ENCODE results near the gene GIMAP5.

The GIMAP5 gene

DNA sequence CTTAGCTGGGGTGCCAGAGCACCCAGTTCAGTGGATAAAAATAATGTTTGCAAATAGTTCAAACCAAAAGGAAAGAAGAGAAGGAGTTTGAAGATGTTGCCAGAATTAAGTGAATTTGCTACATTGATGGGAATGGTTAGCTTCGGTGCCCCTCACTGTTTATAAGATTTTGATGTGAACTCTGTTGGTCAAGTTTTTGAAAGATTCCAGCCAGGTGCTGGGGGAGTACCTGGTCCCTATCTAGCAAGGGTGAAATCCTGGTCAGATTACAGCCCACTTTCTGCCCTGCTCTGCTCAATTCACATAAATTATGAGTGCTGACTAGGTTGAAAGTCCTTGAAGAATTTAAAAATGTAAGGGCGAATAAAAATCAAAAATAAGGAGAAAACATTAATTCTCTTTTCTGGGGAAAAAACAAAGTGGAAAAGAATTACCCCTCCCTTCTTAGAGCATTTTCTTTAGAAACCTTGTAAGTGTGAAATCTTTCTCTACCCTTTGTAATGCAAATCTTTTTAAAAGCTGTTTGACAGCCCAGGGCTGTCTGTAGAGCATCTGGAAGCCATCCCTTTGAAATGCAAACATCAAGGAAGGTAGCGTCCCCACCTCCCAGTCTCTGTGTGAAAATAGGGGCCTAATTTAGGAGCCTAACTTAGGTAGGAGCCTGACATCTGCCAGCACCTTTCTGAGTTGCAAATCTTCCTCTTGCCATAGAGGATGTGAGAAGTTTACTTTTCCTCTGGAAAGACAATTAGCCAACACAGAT lies 1.4 kb upstream of the GIMAP5 start:
- DNase-seq (ENCODE audit: low read depth): no peak

DNA sequence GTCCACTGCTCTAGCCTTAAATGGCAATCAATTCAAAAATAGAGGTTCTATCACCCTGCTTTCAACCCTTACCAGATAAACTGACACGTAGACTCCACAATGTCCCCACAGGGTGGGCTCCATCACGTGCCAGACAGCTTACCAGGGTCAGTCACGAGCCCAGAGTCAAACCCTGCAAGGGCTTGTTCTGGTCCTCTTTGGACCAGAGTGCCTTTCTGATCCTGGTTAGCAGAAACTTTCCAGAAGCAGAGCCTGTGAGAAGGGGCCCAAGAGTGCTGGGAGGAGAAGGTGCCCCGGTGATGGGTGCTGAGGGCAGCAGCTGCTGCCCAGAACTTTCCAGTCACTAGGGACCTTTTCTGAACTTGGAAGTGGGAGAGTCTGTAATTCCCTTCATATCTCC lies 354 bp upstream of the GIMAP5 start:
- no peak for DNase-seq (ENCODE audit: low read depth)

DNA sequence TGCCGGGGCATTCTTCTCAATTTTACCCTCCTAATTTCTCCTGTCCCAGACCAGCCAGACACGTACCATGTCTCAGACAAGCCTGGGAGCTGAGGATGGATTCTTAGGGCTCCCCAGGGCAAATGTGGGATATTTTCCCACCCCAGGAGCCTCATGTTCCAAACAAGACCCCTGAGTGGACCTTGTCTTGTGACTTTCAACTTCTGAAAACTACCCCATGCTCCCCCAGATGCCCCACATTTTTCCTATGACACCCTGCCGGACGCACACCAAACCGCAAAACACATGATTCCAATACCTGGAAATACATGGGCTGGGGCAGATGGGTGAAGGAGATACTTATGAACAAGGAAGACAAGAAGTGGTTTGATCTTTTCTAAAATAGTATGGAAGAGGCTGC lies 874 bp downstream of the GIMAP5 start:
- DNase-seq (ENCODE audit: low read depth): no peak

DNA sequence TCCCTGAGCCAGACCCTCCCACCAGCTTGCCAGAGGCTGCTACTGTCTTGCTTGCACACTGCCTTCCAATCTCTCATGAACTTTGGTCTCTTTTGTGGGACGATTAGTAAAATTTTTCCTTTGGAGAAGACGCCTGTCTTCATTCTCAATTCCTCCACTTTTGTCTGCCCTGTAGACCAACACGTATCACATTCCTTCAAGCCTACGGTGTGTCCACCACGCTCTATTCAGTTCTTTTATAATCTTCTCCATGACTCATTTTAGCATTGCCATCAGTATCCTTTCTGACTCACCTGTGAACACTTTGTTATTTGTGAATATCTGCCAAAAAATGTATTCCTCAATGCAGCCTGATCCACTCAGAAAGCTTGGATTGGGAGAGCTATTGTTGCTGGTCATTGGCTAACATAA lies 1.4 kb downstream of the GIMAP5 start:
- no peak for DNase-seq (ENCODE audit: low read depth)

DNA sequence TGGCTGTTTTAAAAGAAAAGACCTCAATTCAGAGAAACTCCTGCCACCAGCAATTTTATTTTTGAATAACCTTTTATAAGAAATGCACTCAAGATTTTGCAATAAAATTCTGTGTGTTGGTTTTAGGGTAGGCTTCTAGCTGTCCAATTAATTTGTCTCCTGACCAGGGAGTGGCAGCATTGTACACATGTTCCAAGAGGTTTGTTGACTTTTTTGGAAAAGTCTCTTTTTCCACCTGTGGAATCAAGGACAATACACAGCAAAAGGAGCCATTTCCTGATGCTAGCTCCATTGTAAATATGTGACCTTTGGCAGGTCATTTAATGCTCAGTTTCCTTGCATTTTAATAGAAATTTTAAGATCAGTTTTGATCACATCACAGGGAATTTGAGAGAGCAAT lies 1.8 kb downstream of the GIMAP5 start:
- no peak for DNase-seq (ENCODE audit: low read depth)

DNA sequence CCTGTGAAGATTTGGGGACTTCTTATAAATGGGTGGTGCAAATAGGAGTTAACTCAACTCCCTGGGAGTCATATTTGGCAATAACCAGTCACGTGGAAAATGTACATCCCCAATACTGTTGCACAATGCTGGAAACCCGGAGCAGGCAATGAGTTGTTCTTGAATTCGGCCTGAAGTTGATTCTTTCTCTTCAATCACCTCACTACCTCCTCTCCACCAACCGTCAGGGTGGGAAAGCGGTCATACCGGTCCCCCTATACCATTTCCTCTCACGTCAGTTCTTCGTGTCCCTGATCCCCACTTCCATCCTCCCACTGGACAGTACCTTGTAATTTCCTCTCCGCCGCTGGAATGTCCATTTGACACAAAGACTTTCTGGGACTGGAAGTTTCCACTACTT lies 2.8 kb downstream of the GIMAP5 start:
- DNase-seq (ENCODE audit: low read depth): no peak

DNA sequence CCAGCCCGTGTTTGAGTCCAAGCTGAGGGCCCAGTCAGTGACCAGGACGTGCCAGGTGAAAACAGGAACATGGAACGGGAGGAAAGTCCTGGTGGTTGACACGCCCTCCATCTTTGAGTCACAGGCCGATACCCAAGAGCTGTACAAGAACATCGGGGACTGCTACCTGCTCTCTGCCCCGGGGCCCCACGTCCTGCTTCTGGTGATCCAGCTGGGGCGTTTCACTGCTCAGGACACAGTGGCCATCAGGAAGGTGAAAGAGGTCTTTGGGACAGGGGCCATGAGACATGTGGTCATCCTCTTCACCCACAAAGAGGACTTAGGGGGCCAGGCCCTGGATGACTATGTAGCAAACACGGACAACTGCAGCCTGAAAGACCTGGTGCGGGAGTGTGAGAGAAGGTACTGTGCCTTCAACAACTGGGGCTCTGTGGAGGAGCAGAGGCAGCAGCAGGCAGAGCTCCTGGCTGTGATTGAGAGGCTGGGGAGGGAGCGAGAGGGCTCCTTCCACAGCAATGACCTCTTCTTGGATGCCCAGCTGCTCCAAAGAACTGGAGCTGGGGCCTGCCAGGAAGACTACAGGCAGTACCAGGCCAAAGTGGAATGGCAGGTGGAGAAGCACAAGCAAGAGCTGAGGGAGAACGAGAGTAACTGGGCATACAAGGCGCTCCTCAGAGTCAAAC lies 5.2 kb downstream of the GIMAP5 start:
- DNase-seq (ENCODE audit: low read depth): no peak

DNA sequence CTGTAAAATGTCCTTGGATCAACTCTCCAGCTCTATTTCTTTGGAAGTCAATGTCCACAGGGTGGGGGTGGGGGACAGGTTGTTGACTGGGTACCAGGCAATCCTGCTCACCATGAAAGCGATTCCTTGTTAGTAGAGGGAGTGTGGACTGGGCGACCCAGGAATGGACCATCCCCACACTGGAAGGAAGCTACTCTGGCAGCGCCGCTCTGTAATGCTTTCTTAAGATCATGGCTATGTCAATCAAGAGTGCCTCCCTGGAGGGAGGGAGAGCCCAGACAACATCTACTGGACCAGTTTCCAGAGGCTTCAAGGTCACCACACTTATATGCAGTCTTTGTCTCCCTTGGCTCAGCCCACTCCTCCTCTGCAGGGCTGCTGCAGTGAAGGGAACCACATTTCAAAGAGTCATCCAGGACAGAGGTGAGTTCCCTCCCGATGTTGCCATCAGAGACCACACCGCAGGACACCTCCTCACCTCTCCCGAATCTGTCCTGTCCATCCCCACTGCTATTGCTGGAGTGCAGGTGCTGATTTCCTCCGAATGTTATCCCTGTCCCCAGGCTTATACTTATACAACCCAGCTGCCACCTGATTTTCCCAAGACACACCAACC lies 6.9 kb downstream of the GIMAP5 start:
- DNase-seq (ENCODE audit: low read depth): no peak

DNA sequence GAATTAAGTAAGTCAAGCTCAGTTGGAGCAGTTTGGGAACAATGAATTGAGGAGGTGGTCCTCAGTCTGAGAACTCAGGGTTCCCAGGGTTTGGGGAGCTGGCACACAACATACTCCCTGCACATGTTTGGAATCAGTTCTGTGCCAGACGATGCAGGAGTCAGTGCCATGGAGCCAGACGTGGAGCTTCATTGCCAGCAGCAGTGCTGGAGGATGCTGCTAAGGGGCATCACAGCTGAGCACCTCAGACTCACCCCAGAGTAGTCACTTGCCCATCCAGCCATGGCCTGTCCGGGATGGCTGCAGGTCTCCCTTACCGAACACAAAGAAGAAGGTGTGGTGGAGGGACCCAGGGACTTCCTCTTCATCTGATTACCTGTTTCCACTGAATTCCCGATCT lies 7.9 kb downstream of the GIMAP5 start:
- DNase-seq (ENCODE audit: low read depth): no peak

DNA sequence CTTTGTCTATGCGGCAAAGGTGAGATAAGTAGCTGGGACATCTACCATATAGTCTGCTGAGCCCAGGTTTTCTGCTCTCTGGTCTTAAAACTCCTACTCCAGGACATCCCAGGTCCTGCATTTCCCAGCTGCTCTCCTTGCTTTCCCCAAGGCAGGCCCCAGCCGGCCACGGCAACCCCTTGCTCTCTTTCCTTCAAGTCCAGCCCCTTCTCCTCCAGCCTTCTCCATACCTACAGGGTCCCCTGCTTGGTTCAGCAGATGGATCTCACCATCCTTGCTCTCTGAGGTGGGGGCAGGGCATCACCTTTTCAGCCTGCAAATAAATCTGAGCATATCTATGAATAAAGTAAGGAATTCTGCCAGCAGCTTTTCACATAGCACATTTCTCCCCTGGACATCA lies 8.7 kb downstream of the GIMAP5 start:
- DNase-seq (ENCODE audit: low read depth): no peak

DNA sequence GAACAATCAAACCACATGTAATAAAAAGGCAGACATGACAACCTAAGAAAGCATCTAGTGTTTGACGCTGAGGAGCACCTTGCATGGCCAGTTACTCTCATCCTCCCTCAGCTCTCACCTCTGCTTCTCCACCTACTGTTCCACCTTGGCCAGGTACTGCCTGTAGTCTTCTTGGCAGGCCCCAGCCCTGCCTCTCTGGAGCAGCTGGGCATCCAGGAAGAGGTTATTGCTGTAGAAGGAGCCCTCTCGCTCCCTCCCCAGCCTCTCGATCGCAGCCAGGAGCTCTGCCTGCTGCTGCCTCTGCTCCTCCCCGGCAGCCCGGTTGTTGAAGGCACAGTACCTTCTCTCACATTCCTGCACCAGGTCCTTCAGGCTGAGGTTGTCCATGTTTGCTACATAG lies 9.7 kb downstream of the GIMAP5 start:
- no peak for DNase-seq (ENCODE audit: low read depth)

DNA sequence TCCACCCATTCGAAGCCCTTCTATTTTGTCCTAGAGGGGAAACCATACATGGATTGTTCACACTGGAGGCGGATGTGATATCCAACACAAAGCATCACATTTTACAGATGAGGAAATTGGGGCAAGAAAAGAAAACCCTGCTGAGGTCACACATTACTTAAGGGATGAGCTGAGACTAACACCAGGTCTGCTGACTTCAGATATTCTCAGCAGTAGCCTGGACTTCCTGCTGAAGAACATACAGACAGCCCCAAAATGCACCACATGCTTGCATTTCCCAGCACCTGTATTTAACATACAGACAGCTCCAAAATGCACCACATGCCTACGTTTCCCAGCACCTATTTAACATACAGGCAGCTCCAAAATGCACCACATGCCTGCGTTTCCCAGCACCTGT lies 11.2 kb downstream of the GIMAP5 start:
- DNase-seq (ENCODE audit: low read depth): no peak

DNA sequence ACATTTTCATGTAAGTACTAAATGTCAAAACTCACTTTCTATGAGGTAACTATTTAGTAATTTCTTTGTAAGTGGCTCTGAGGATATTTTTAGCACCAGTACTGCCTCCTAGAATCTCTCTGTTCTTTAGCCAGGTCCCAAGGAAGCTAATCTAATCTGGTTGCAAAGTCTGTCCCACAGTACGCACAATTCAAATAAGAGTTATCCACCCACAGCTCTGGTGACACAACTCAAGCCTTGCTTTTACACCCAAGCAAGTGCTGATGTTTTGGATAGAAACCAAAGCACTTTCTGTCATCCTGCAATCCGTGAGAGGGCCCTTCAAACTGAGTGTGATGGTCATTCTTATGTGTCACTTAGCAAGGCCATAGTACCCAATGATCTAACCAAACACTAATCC lies 14.5 kb downstream of the GIMAP5 start:
- DNase-seq (ENCODE audit: low read depth): no peak

DNA sequence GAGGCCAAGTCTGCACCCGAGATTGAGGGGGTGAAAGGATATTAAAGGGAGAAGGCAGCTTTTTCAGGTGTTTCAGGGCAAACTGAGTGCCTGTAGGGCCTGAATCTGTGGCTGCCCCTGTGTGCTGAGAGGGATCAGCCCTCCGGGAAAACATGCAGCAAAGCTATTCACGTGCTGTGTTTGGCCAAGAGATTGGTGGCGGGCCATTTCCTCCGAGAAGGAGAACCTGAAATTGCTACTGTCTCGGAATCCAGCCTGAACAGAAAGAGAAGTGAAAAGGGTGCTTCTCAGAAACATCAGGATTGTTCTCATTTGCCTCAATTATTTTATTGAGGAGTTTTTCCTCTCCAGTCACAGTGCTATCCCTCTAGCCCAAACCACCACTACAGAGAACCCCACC lies 16.0 kb downstream of the GIMAP5 start:
- no peak for DNase-seq (ENCODE audit: low read depth)

DNA sequence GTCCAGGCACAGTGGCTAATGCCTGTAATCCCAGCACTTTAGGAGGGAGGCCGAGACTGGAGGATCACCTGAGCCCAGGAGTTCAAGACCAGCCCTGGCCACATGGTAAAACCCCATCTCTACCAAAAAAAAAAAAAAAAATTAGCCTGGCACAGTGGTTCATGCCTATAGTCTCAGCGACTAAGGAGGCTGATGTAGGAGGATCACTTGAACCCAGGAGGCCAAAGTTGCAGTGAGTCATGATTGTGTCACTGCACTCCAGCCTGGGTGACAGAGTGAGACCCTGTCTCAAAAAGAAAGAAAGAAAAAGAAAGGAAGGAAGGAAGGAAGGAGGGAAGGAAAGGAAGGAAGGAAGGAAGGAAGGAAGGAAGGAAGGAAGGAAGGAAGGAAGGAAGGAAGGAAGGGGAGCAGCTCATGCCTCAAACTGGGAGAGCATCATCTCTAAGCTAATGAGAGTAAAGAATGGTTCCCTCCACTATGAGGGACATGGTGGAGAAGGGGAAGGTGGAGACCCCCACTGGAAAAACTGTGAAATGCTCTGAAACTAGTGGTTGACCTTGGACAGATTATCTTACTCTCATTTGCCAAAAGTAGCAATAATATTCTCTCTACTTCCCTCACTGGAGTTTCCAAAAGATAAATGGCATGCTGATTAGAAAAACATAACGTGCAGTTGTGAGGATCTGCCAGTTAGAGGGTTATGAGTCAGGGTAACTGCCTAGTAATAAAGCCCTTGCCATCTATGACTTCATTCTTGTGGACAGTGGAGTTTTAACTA lies 16.8 kb downstream of the GIMAP5 start:
- no peak for DNase-seq (ENCODE audit: low read depth)

DNA sequence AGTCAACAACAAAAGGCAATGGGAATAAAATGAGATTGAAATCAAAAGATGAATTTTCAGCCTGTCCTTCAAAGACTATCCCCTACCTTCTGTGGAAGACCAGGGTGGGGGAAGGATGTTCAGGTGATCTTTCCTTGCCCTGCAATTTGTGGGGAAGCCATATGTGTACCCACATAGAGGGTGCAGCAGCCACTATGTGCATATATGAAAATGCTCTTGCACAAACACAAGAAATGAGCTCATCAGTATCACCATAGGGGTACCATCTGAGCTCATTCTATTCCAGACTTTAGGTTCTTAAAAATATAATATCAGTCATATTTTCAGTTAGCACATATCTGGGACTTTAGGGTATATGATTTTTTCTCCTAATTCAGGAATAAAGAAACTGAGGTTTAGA lies 17.7 kb downstream of the GIMAP5 start:
- DNase-seq (ENCODE audit: low read depth): no peak

DNA sequence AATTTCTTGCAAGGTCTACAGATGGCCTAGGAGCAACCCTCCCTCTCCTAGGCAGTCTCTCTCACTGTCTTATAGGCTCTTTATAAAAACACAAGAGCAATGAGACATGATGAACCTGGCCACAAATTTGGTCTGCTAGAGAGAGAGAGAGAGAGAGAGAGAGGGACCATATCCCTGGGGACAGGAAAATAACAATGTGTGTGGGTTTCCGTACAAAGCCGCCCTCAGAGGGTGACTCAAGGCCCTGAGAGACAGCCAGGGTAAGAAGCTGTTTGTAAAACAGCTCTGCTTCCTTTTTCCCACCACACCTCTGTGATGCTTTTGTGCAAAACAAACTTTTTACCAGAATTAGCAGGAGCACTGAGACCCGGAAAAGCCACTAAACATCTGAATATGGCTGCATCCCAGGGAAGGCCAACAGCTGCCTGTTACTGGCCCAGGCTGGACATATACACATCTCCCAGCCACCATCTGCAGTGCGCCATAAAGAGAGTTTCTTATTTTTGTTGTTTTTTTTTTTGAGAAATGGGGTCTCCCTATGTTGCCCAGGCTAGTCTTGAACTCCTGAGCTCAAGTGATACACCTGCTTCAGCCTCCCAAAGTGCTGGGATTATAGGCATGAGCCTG lies 18.4 kb downstream of the GIMAP5 start:
- DNase-seq (ENCODE audit: low read depth): peak; percentile 55

DNA sequence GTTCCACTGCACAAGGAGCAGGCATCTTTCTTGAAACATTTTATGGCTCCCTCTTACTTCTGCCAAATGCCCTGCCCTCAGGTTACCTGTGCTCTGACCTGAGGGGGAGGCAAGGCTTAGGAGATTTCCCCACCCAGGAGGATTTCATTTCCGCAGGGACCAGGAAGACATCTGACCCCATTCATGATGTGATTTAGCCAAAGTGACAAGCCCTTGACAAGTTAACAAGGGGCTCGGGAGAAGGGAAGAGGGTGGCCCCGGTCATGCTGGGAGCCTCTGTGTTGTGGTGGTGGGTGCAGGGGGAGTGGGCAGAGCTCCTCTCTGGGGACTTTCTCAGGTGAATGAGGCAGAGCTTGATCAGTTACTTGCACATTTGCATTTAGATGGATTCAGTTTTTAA lies 18.9 kb downstream of the GIMAP5 start:
- DNase-seq (ENCODE audit: low read depth): no peak

DNA sequence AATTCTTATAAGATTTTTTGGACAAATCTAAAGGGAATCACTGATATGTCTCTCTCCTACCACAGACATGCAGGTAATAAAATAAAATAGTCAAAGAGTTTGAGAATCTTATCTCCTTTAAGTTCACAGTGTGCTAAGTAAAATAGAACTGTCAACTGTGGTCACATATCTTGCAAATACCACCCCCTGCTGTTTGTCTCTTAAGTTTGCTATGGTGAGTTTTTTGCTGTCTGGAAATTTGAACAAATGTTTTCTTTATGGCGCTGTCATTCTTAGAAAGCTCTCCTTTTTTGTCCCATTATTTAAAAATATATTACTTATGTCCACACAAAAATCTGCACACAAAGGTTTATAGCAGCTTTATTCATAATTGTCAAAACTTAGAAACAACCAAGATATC lies 19.6 kb downstream of the GIMAP5 start:
- no peak for DNase-seq (ENCODE audit: low read depth)

DNA sequence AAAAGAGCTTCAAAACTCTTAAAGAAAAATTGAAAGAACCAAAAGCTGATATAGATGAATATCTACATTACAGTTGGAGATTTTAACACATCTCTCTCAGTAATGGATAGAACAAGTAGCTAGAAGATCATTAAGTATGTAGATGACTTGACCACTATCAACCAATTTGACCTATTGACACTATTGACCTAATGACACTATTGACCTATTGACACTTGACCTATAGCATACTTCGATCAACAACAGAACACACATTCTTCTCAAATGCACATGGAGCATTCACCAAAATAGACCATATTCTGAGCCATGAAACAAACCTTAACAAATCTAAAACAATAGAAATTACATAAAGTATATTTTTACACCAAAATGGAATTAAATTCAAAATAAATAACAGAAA lies 22.3 kb downstream of the GIMAP5 start:
- DNase-seq (ENCODE audit: low read depth): no peak

DNA sequence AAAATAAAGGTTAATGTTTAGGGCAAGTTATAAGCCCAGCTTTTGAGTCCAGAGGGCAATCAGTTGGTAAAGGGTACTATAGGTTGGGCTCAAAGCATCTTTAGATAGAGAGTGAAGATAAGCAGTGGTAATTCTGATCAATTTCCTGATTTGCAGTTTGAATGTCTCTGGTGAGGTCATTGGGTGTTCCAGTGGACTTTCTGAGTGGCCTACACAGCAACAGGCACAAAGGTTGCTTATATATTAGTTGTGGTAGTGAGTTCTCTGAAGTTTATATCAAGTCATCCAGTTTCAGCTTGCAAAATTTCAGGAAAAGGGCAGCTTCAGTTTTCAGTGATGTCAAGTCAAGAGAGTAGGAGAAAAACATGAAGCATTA lies 29.1 kb downstream of the GIMAP5 start:
- DNase-seq (ENCODE audit: low read depth): no peak

DNA sequence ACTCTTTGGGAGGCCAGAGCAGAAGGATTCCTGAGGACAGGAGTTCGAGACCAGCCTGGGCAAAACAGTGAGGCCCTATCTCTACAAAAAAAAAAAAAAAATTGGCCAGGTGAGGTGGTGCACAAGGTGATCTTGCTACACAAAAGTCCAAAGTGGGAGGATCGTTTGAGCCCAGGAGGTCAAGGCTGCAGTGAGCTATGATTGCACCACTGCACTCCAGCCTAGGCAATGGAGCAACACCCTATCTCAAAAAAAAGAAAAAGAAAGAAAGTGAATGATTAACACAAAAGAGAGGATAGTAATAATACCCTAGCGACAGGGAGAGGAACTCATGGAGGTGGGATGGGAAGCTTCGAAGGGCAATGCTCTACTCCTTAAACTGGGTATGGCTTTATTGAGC lies 32.5 kb downstream of the GIMAP5 start:
- DNase-seq (ENCODE audit: low read depth): no peak
